Lower lobe of right lung (tissue), 2 donors: Measurements from ENCODE around the gene ODF2L. TPM values are rescaled to one million over a fixed set of nuclear protein-coding genes. Genes with fewer than 3 reads are reported as not detected.

Experiments used
- ATAC-seq, 2 donors: fragments of 200-7000 bp; cut with Tn5 transposase; one replicate each; pipeline ENCODE4 v1.9.1; 2020 to 2022; ENCODE audit warnings: mild to moderate bottlenecking in 2 of 2, moderate library complexity in 2 of 2
- DNase-seq: peaks from one replicate; pipeline ENCODE4 v3.0.0-alpha.2; 2020
- H3K27ac ChIP-seq: fragments of 200-600 bp; one replicate; pipeline ENCODE4 v1.8.0; 2022
- H3K27me3 ChIP-seq: fragments of 200-600 bp; one replicate; pipeline ENCODE4 v1.8.0; 2022; ENCODE audit warnings: low read depth
- H3K36me3 ChIP-seq: fragments of 200-600 bp; one replicate; pipeline ENCODE4 v1.8.0; 2022; ENCODE audit warnings: mild to moderate bottlenecking
- H3K4me1 ChIP-seq: fragments of 200-600 bp; one replicate; pipeline ENCODE4 v1.8.0; 2022
- H3K4me3 ChIP-seq: fragments of 200-600 bp; one replicate; pipeline ENCODE4 v1.8.0; 2022; ENCODE audit warnings: mild to moderate bottlenecking
- H3K9me3 ChIP-seq: fragments of 200-600 bp; one replicate; pipeline ENCODE4 v1.8.0; 2022
- intact Hi-C: fragments of 100-400 bp; cut with DNase I; formaldehyde crosslinking; loops from one replicate; pipeline ENCODE4 v1.11.0; 2022
- total RNA-seq: library from RNA; stranded (reverse); fragmentation: NEBNext Ultra II Directional; extraction: Animal tissue kit (Norgen Biotek cat#: 25700); gene quantifications from one replicate; pipeline ENCODE4 v1.2.1, GENCODE V29; 2021
- TF ChIP-seq, protein P1 (sequence below): fragments of 200-600 bp; IDR thresholded peaks from one replicate; pipeline ENCODE4 v1.8.0; 2022; ENCODE audit warnings: antibody characterized with exemption, mild to moderate bottlenecking
- donor health status: DM: no; HTN: yes; CAD: no; lungs with severe emphysema.

ODF2L gene
- total RNA-seq, 1 donor from 2014 or later: 46.6 TPM

DNA sequence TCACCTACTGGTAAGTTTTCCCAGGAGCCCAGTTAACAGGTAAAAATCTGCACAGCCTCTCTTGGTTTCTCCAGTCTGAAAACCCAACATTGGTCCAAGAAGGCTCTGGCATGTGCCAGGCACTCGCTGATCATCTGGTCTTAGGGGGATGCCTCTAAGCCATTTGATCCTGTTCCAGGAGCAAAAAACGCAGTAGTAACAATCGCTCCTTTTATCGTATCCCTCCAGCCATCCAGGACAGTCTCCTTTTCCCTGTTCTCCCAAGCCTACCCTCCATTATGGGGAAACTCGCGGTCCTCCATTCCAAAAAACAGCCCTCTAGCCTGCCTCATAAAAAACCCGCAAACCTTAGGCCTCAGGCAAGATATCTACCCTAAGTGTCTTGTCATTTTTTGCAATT lies 56.2 kb downstream of the ODF2L start:
- DNase-seq (no peak), ATAC-seq (no peak)
- Histone ChIP-seq H3K27me3 (no peaks in the 10 kb centered on the region), H3K9me3 (peaks cover 5% of the 10 kb centered on the region), H3K4me3 (no peak overlapping the region), H3K36me3 (no peaks in the 10 kb centered on the region), H3K27ac (no peak overlapping the region), H3K4me1 (no peaks in the 10 kb centered on the region)
- TF ChIP-seq, protein P1, sequence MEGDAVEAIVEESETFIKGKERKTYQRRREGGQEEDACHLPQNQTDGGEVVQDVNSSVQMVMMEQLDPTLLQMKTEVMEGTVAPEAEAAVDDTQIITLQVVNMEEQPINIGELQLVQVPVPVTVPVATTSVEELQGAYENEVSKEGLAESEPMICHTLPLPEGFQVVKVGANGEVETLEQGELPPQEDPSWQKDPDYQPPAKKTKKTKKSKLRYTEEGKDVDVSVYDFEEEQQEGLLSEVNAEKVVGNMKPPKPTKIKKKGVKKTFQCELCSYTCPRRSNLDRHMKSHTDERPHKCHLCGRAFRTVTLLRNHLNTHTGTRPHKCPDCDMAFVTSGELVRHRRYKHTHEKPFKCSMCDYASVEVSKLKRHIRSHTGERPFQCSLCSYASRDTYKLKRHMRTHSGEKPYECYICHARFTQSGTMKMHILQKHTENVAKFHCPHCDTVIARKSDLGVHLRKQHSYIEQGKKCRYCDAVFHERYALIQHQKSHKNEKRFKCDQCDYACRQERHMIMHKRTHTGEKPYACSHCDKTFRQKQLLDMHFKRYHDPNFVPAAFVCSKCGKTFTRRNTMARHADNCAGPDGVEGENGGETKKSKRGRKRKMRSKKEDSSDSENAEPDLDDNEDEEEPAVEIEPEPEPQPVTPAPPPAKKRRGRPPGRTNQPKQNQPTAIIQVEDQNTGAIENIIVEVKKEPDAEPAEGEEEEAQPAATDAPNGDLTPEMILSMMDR: no peak
- intact Hi-C loops: no loop called here

DNA sequence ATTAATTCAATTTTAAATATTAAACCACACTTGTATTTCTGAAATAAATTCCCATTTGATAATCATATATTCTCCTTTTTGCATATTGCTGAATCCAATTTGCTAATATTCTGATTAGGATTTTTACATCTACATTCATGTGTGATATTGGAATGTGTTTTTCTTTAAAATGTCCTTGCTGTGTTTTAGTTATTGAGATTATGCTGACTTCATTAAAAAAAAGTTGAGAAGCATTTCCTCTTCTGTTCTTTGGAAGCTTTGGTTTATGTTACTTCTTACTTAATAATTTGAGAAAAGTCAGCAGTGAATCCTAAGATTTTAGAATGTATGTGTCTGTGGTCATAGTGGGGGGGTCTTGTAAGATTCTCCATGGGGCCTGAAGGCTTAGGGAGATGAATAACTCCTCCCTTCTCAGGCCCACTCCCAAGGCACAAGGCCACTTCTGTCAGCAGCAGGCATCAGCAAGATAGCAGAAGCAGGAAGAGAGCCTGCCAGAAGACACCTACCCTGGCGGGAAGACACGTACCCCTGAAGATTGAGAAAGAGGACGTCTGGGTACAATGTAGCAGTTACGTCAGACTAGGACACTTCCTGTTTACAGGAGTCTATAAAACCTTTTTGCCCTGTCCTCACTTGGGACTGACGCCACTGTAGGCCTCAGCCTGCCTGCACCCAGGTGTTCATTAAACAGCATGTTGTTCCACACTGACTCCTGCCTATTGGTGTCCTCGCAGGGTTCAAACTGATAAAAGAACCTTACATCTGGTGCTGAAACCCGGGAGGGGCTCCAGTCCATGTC lies 56.9 kb downstream of the ODF2L start:
- no peaks in the 10 kb centered on the region for H3K27me3 ChIP-seq
- no peaks in the 10 kb centered on the region for H3K36me3 ChIP-seq
- ATAC-seq (peak; percentile 28 to 39), DNase-seq (no peak)
- H3K4me1 ChIP-seq: no peaks in the 10 kb centered on the region
- H3K4me3 ChIP-seq: no peak overlapping the region
- intact Hi-C loops: no loop called here
- no peak overlapping the region for H3K27ac ChIP-seq
- TF ChIP-seq, protein P1: no peak
- no peaks in the 10 kb centered on the region for H3K9me3 ChIP-seq

DNA sequence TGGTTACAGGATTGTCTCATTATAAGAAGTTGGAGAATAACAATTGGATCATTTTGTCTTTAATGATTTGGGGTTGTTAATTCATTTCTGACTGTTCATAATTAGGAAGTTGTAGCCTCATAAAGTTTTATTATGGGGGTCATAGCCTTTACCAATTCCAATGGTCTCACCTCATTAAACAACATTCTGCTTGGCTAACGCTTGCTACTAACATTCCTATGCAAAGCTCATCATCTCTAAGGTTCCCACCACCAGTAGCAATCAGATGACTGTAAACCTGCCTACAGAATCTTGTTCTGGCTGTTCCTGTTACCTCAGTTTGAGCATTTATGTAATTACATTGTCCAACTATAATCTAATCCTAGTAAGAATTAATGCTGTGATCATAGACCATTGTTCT lies 60.2 kb downstream of the ODF2L start:
- Histone ChIP-seq H3K4me3 (no peak overlapping the region), H3K9me3 (no peaks in the 10 kb centered on the region), H3K4me1 (no peaks in the 10 kb centered on the region), H3K27me3 (no peaks in the 10 kb centered on the region), H3K36me3 (no peaks in the 10 kb centered on the region), H3K27ac (no peak overlapping the region)
- TF ChIP-seq, protein P1: no peak
- DNase-seq: no peak
- ATAC-seq: no peak
- intact Hi-C loops: no loop called here

GRCh38 chr1:86325264-86325663 lies 70.9 kb downstream of the ODF2L start:
- no peak for DNase-seq
- no peak for ATAC-seq
- no peaks in the 10 kb centered on the region for H3K27me3 ChIP-seq
- H3K4me1 ChIP-seq: no peaks in the 10 kb centered on the region
- H3K36me3 ChIP-seq: no peaks in the 10 kb centered on the region
- H3K4me3 ChIP-seq: no peak overlapping the region
- intact Hi-C loops: no loop called here
- H3K27ac ChIP-seq: no peak overlapping the region
- TF ChIP-seq, protein P1: no peak
- H3K9me3 ChIP-seq: no peaks in the 10 kb centered on the region

- DNase-seq (no peak), ATAC-seq (no peak)
- no peaks in the 10 kb centered on the region for H3K36me3 ChIP-seq
- no peaks in the 10 kb centered on the region for H3K4me1 ChIP-seq
- no peaks in the 10 kb centered on the region for H3K9me3 ChIP-seq
- H3K4me3 ChIP-seq: no peak overlapping the region
- no peaks in the 10 kb centered on the region for H3K27me3 ChIP-seq
- TF ChIP-seq, protein P1: no peak
- intact Hi-C loops: no loop called here
- no peak overlapping the region for H3K27ac ChIP-seq
Measured at GRCh38 chr1:86324130-86324822, 71.8 kb downstream of the ODF2L start.
